Liver (tissue), 9 donors: ENCODE data around the gene NLRC5. TPM values are rescaled to one million over a fixed set of nuclear protein-coding genes. Genes with fewer than 3 reads are reported as not detected.

Source experiments
- DNase-seq: peaks from one replicate; pipeline ENCODE4 v3.0.0-alpha.2; 2017; ENCODE audit warnings: low spot score
- H3K27ac ChIP-seq, 2 donors: one replicate each; pipeline ENCODE4 v1.7.0; 2013; ENCODE audit warnings: inconsistent platforms in 2 of 2, low read length in 2 of 2, control low read depth in 1 of 2, low read depth in 1 of 2, mild to moderate bottlenecking in 1 of 2
- H3K27me3 ChIP-seq, 4 donors: one replicate each; pipeline versions ENCODE4 v1.6.1 to v1.7.0; 2013; ENCODE audit warnings: low read length in 3 of 4, inconsistent platforms in 1 of 4, mild to moderate bottlenecking in 1 of 4, moderate library complexity in 1 of 4; ENCODE audit not compliant: control insufficient read depth in 4 of 4, insufficient read depth in 4 of 4
- H3K36me3 ChIP-seq, 4 donors: one replicate each; pipeline versions ENCODE4 v1.6.1 to v1.7.0; 2013; ENCODE audit warnings: low read length in 3 of 4, mild to moderate bottlenecking in 3 of 4, low read depth in 1 of 4, moderate library complexity in 1 of 4; ENCODE audit not compliant: control insufficient read depth in 4 of 4, insufficient read depth in 3 of 4
- H3K4me1 ChIP-seq, 4 donors: one replicate each; pipeline versions ENCODE4 v1.6.1 to v1.7.0; 2013; ENCODE audit warnings: low read length in 3 of 4, mild to moderate bottlenecking in 3 of 4, moderate library complexity in 1 of 4; ENCODE audit not compliant: control insufficient read depth in 4 of 4, insufficient read depth in 4 of 4
- H3K4me3 ChIP-seq, 3 donors: one replicate each; pipeline versions ENCODE4 v1.6.1 to v1.7.0; 2013; ENCODE audit warnings: low read length in 3 of 3, control low read depth in 1 of 3, low read depth in 1 of 3, mild to moderate bottlenecking in 1 of 3
- H3K9ac ChIP-seq, 2 donors: one replicate each; pipeline ENCODE4 v1.7.0; 2013; ENCODE audit warnings: low read length in 2 of 2, mild to moderate bottlenecking in 2 of 2, moderate library complexity in 2 of 2, control low read depth in 1 of 2, low read depth in 1 of 2
- H3K9me3 ChIP-seq, 4 donors: one replicate each; pipeline versions ENCODE4 v1.6.1 to v1.7.0; 2013; ENCODE audit warnings: low read length in 3 of 4; ENCODE audit not compliant: control insufficient read depth in 4 of 4
- FOXA2 ChIP-seq: IDR thresholded peaks from 2 replicates; pipeline ENCODE4 v1.6.1; 2016; ENCODE audit warnings: antibody characterized with exemption
- HNF4A ChIP-seq, 2 donors: conservative IDR thresholded peaks; 2 replicates each; pipeline ENCODE4 v1.6.1; 2016; ENCODE audit warnings: antibody characterized with exemption in 2 of 2, mild to moderate bottlenecking in 2 of 2
- HNF4G ChIP-seq: IDR thresholded peaks from 2 replicates; pipeline ENCODE4 v1.6.1; 2016; ENCODE audit warnings: antibody characterized with exemption
- JUND ChIP-seq, 2 donors: IDR thresholded peaks; 2 replicates each; pipeline ENCODE4 v1.6.1; 2016; ENCODE audit warnings: antibody characterized with exemption in 2 of 2
- NR2F2 ChIP-seq: IDR thresholded peaks from 2 replicates; pipeline ENCODE4 v1.6.1; 2016; ENCODE audit warnings: antibody characterized with exemption
- RAD21 ChIP-seq, 2 donors: IDR thresholded peaks; 2 replicates each; pipeline ENCODE4 v1.6.1; 2016; ENCODE audit warnings: antibody characterized with exemption in 2 of 2, mild to moderate bottlenecking in 2 of 2
- RXRA ChIP-seq, 2 donors: IDR thresholded peaks; 2 replicates each; pipeline ENCODE4 v1.6.1; 2017 to 2018; ENCODE audit warnings: antibody characterized with exemption in 2 of 2, mild to moderate bottlenecking in 1 of 2
- SP1 ChIP-seq: IDR thresholded peaks from 2 replicates; pipeline ENCODE4 v1.6.1; 2018; ENCODE audit warnings: antibody characterized with exemption, mild to moderate bottlenecking
- TAF1 ChIP-seq: conservative IDR thresholded peaks from 2 replicates; pipeline ENCODE4 v1.6.1; 2016; ENCODE audit warnings: antibody characterized with exemption, mild to moderate bottlenecking
- YY1 ChIP-seq: IDR thresholded peaks from 2 replicates; pipeline ENCODE4 v1.6.1; 2016; ENCODE audit warnings: antibody characterized with exemption, mild to moderate bottlenecking
- WGBS: extraction: QIAGEN DNeasy Blood & Tissue Kit; methylation state at CpG from one replicate; pipeline ENCODE4 v1.1.7; 2013; 5-methylcytosine and 5-hydroxymethylcytosine counted together
- polyA plus RNA-seq, 2 donors: library from polyadenylated mRNA; stranded (reverse) in 1 of 2; unstranded in 1 of 2; fragments of 200-250 nt in 1 of 2; fragments of >200 nt in 1 of 2; fragmentation: Nextera tagmentation in 1 of 2; extraction: Ambion mirVana in 1 of 2; gene quantifications; one replicate each; pipeline versions ENCODE4 v1.2.1 to v1.2.3, GENCODE V29; 2013 to 2015
- total RNA-seq, 2 donors: library from RNA; depleted of rRNA; stranded (reverse); fragments of >200 nt; gene quantifications; one replicate each; pipeline ENCODE4 v1.2.3, GENCODE V29; 2014
- TF ChIP-seq, protein P1 (sequence below): IDR thresholded peaks from 2 replicates; pipeline ENCODE4 v1.6.1; 2016; ENCODE audit warnings: antibody characterized with exemption
- TF ChIP-seq, protein P2 (sequence below): IDR thresholded peaks from 2 replicates; pipeline ENCODE4 v1.6.1; 2016; ENCODE audit warnings: antibody characterized with exemption, mild to moderate bottlenecking
- TF ChIP-seq, protein P3 (sequence below): IDR thresholded peaks from 2 replicates; pipeline ENCODE4 v1.6.1; 2016; ENCODE audit warnings: antibody characterized with exemption
- TF ChIP-seq, protein P4 (sequence below): fragments of 150-350 bp; IDR thresholded peaks from 2 replicates; pipeline ENCODE4 v1.5.1; 2017; ENCODE audit warnings: improper control_type of control experiment, low read depth, low read length; ENCODE audit not compliant: missing input control
- donor health status: healthy.
- donor health status: healthy.
- donor health status: healthy.
- donor health status: healthy.
- donor health status: healthy.

NLRC5 gene
- total and polyA plus RNA-seq, 4 donors = 4.7 to 23.3 (median 8.8) TPM

DNA sequence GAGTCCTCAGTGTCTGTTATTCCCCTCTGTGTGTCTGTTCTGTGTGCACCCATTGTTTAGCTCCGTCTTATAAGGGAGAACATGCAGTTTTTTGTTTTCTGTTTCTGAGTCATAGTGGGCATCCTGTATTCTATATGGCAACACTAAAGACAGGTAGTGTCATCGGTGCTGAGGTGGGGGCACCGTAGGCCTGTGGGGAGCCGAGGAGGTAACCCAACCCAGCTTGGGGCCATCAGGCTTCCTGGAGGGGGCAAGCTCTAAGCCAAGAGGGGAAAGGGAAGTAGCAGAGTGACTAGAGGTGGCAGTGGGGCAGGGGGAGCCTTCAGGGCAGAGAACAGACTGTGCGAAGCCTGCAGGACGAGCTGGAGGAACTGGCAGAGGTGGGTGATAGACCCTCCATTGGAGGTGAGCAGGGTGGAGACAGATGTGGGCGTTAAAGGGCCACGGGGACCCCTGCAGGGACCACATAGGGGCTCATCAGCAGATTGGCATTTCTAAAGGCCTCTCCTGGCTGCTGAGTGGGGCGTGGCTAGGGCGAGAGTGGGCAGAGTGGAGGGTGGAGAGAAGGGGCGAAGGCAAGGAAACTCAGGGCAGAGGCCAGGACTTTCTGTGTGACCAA, 139.5 kb downstream of the NLRC5 start:
- Histone ChIP-seq H3K4me1 (no peaks in the 10 kb centered on the region), H3K36me3 (no peaks in the 10 kb centered on the region), H3K27me3 (no peaks in the 10 kb centered on the region), H3K27ac (no peak overlapping the region), H3K9me3 (no peaks in the 10 kb centered on the region), H3K9ac (no peak overlapping the region), H3K4me3 (no peak overlapping the region)
- WGBS = 86% methylated on average over 11 of the region's 11 CpGs
- no peak for TF ChIP-seq RXRA (IDR thresholded peaks at IDR 0.05)
- no peak for DNase-seq

DNA sequence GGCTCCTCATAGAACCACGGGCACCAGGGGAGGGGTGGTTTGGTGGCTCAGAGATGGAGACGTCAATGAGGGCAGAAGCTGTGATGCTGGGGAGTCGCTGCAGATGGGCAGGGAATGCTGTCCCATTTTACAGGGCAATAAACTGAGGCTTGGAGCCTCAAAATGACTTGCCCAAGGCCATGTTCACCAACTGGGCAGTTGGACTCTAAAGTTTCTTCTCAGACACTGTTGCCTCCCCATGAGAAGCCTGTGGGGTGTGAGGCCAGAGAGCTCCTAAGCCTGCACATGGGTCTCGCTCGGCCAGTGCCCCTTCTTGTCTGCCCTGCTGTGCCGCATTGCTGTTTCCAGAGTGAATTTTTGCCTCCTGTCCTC, 141.6 kb downstream of the NLRC5 start:
- no peak overlapping the region for H3K27ac ChIP-seq
- DNase-seq = no peak
- TF ChIP-seq JUND (IDR thresholded peaks at IDR 0.05) (no peak), YY1 (no peak)
- no peak overlapping the region for H3K9ac ChIP-seq
- H3K9me3 ChIP-seq = no peaks in the 10 kb centered on the region
- peaks cover 0 to 4% (median 0%) of the 10 kb centered on the region in 4 donors for H3K4me1 ChIP-seq
- no peaks in the 10 kb centered on the region for H3K36me3 ChIP-seq
- no peaks in the 10 kb centered on the region for H3K27me3 ChIP-seq
- H3K4me3 ChIP-seq = no peak overlapping the region
- WGBS = 94% methylated on average over 6 of the region's 6 CpGs

DNA sequence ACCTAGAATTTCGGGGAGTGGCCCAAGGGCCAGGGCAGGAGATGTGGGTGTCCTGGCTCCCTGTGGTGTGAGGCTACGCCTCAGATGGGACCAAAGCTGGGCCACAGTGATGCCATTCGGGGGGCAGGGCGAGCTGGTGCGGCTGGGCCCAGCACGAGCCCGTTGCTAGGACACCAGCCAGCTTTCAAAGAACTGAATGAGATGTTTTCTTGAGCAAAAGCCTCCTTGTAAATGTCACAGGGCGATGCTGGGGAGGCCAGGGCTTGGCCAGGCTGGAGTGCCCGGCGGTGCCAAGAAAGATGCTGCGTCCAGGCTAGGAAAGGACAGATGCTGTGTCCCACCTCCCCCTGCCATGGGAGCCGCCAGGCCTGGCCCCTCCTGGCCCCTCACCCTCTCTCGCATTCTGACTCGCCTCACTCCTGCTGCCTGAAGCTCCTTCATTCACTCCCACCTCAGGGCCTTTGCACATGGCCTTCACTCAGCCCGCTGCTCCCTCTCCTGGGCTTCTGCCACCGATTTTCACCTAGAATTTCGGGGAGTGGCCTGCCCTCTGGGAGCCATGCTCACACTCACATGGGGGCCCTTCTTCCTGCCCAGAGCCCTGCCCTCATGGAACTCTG, 142.1 kb downstream of the NLRC5 start:
- no peak overlapping the region for H3K4me3 ChIP-seq
- peaks cover 0 to 4% (median 0%) of the 10 kb centered on the region in 4 donors for H3K4me1 ChIP-seq
- H3K36me3 ChIP-seq = no peaks in the 10 kb centered on the region
- 89% methylated on average over 17 of the region's 17 CpGs for WGBS
- no peaks in the 10 kb centered on the region for H3K9me3 ChIP-seq
- DNase-seq = no peak
- no peaks in the 10 kb centered on the region for H3K27me3 ChIP-seq
- no peak overlapping the region for H3K27ac ChIP-seq
- TF ChIP-seq, protein P1, sequence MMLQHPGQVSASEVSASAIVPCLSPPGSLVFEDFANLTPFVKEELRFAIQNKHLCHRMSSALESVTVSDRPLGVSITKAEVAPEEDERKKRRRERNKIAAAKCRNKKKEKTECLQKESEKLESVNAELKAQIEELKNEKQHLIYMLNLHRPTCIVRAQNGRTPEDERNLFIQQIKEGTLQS = no peak
- TF ChIP-seq HNF4A (conservative IDR thresholded peaks at IDR 0.05) (no peak), NR2F2 (no peak), FOXA2 (no peak), RAD21 (IDR thresholded peaks at IDR 0.05) (no peak), YY1 (no peak), SP1 (no peak), TAF1 (no peak), HNF4G (no peak), RXRA (IDR thresholded peaks at IDR 0.05) (no peak)
- TF ChIP-seq, protein P2, sequence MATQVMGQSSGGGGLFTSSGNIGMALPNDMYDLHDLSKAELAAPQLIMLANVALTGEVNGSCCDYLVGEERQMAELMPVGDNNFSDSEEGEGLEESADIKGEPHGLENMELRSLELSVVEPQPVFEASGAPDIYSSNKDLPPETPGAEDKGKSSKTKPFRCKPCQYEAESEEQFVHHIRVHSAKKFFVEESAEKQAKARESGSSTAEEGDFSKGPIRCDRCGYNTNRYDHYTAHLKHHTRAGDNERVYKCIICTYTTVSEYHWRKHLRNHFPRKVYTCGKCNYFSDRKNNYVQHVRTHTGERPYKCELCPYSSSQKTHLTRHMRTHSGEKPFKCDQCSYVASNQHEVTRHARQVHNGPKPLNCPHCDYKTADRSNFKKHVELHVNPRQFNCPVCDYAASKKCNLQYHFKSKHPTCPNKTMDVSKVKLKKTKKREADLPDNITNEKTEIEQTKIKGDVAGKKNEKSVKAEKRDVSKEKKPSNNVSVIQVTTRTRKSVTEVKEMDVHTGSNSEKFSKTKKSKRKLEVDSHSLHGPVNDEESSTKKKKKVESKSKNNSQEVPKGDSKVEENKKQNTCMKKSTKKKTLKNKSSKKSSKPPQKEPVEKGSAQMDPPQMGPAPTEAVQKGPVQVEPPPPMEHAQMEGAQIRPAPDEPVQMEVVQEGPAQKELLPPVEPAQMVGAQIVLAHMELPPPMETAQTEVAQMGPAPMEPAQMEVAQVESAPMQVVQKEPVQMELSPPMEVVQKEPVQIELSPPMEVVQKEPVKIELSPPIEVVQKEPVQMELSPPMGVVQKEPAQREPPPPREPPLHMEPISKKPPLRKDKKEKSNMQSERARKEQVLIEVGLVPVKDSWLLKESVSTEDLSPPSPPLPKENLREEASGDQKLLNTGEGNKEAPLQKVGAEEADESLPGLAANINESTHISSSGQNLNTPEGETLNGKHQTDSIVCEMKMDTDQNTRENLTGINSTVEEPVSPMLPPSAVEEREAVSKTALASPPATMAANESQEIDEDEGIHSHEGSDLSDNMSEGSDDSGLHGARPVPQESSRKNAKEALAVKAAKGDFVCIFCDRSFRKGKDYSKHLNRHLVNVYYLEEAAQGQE = no peak
- TF ChIP-seq, protein P3, sequence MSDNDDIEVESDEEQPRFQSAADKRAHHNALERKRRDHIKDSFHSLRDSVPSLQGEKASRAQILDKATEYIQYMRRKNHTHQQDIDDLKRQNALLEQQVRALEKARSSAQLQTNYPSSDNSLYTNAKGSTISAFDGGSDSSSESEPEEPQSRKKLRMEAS = no peak
- TF ChIP-seq, protein P4, sequence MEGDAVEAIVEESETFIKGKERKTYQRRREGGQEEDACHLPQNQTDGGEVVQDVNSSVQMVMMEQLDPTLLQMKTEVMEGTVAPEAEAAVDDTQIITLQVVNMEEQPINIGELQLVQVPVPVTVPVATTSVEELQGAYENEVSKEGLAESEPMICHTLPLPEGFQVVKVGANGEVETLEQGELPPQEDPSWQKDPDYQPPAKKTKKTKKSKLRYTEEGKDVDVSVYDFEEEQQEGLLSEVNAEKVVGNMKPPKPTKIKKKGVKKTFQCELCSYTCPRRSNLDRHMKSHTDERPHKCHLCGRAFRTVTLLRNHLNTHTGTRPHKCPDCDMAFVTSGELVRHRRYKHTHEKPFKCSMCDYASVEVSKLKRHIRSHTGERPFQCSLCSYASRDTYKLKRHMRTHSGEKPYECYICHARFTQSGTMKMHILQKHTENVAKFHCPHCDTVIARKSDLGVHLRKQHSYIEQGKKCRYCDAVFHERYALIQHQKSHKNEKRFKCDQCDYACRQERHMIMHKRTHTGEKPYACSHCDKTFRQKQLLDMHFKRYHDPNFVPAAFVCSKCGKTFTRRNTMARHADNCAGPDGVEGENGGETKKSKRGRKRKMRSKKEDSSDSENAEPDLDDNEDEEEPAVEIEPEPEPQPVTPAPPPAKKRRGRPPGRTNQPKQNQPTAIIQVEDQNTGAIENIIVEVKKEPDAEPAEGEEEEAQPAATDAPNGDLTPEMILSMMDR = no peak
- no peak overlapping the region for H3K9ac ChIP-seq
